ENCODE data around the gene TMCC1. TPM values are rescaled to one million over a fixed set of nuclear protein-coding genes. Genes with fewer than 3 reads are reported as not detected.

TMCC1 gene
- total RNA-seq, 1 donor from 2014 or later: 36.9 TPM

DNA sequence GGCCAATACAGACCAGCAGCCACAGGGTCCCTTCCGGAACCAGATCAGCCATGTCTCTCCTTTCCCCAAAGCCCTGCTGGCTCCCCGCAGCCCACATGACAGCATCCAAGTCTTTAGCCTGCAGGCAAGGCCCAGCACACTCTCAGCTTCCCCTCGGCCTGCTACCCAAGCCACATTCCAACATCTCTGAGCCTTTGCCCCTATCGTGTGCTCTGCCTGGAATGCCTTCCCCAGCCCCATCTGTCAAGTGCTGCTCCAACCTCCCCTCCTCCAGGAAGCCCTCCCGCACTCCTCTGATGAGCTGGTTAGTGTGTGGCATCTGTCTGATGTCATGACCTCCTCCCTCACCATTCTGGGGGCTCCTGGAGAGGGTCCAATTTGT, 295.5 kb downstream of the TMCC1 start:
- Mint-ChIP-seq H3K9me3 (no peaks in the 10 kb centered on the region), H3K36me3 (ENCODE audit: low read depth) (no peaks in the 10 kb centered on the region), H3K27me3 (ENCODE audit: low read depth) (no peaks in the 10 kb centered on the region), H3K4me3 (no peak overlapping the region), H3K27ac (ENCODE audit: unreplicated experiment) (no peak overlapping the region), H3K4me1 (peaks cover 60% of the 10 kb centered on the region)
- no peak for DNase-seq (ENCODE audit: low read depth, low spot score)
- TF ChIP-seq, protein P1, sequence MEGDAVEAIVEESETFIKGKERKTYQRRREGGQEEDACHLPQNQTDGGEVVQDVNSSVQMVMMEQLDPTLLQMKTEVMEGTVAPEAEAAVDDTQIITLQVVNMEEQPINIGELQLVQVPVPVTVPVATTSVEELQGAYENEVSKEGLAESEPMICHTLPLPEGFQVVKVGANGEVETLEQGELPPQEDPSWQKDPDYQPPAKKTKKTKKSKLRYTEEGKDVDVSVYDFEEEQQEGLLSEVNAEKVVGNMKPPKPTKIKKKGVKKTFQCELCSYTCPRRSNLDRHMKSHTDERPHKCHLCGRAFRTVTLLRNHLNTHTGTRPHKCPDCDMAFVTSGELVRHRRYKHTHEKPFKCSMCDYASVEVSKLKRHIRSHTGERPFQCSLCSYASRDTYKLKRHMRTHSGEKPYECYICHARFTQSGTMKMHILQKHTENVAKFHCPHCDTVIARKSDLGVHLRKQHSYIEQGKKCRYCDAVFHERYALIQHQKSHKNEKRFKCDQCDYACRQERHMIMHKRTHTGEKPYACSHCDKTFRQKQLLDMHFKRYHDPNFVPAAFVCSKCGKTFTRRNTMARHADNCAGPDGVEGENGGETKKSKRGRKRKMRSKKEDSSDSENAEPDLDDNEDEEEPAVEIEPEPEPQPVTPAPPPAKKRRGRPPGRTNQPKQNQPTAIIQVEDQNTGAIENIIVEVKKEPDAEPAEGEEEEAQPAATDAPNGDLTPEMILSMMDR (conservative IDR thresholded peaks at IDR 0.05): no peak

Other genes with a start within 250 kb of the TMCC1 start
- 0.36 and 0.61 TPM in 2 replicates for gene TRH, start 81.0 kb upstream of the TMCC1 start, total RNA-seq
- 1.4 and 1.6 TPM in 2 replicates for gene ALG1L2, start 188.1 kb upstream of the TMCC1 start, total RNA-seq

Measured in neural crest cell (in vitro differentiated cells).